ENCODE results near the gene SZRD1.

SZRD1 gene

DNA sequence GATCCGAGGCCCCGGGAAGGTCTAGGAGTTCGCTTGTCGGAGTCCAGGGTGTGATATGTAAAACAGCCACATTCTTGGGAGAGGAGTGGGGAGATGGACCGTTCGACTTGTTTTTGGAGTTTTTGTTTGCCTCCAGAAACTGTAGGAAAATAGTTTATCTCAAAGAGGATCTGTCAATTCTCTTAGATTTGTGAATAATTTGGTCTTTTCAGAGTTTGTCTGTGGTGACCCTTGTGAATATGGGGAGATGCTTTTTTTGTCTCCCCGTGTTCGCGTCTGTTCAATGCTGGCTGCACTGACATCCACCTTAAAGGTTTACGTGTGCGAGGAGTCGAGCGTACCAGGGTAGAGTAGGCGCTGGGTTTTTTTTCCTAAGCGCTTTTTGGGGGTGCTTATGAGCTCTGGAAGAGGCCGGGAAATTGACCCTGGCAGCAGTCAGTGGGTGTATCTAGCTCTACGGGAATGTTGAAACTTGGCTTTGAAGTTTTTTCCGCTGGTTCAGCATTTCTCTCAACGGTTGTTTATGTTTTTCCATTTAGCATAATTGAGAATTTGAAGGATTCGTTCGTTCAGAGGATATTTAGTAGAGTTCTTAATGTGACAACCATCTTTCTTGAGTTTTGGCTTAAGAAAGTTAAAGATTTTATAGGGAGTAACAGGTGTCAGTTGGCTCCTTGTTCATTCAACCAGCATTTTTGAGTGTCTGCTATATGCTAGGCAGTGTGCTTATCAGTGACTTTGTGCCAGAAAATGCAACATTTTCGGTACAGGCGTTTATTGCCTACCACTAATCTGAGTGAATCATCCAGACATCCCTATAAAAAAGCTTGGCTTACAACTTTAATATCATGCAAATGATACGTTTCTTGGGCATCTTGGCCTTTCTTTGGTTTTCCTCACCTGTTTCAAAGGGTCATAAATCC, 1.2 kb downstream of the SZRD1 start:
- DNase-seq: no peak

DNA sequence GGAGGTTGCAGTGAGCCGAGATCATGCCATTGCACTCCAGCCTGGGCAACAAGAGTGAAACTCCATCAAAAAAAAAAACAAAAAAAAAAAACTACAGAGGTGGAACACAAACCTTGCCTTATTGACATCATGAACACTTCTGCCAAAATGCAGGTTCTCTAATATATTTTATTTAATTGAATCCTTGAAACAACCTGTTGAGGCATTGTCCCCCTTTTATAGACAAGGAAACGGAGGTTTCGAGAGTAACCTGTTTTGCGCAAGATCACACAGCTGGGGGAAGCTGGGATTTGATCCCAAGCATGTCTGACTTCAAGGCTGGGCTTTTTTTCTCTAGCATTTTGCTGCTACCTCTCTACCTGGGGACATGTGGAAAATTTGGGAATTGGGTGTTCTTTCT, 2.8 kb downstream of the SZRD1 start:
- no peak for DNase-seq

DNA sequence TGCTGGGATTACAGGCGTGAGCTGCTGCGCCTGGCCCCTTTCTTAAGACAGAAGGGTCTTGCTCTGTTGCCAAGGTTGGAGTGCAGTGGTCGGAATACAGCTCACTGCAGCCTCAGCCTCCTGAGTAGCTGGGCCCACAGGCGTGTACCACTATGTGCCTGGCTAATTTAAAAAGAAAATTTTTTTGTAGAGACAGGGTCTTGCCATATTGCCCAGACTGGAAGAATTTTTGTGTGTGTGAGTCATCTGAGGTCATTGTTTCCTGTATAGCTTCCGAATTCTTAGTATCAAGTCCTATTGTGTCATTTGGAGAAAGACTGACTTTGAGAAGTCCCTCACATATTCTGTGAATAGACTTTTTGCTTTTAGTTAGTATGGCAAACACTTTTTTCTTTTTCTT, 4.7 kb downstream of the SZRD1 start:
- DNase-seq: no peak

DNA sequence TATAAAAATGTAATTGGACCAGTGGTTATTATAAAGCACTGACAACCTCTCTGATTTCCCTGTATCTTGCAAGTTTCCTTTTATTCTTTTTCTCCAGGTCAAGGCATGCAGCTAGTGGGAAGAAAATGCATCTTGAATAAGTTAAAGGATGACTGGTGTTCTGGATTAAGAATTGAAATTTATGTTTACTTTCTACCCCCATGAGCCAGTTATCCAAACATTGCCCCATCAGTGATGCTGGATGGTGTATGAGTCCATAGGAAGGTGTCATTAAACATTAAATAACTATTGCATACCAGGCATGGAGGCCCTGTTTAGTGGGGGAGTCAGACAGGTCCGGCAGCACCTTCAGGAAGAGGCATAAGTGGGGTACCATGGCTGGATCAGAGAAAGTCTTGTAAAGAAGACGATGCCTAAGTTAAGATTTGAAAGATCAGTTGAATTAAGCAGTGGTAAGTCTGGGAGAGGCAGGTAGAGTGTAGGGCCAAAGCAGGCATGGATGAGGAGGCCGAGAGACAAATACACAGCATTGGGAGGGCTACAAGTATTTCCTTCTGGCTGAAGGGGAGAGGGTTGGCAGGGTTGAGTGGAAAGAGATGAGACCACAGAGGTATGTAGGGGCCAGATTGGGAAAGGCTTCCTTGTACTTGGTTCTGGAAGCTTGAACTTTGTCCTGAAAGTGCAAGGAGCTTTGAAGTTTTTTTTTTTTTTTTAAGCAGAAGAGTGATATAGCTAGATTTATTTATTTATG, 5.7 kb downstream of the SZRD1 start:
- DNase-seq: no peak

DNA sequence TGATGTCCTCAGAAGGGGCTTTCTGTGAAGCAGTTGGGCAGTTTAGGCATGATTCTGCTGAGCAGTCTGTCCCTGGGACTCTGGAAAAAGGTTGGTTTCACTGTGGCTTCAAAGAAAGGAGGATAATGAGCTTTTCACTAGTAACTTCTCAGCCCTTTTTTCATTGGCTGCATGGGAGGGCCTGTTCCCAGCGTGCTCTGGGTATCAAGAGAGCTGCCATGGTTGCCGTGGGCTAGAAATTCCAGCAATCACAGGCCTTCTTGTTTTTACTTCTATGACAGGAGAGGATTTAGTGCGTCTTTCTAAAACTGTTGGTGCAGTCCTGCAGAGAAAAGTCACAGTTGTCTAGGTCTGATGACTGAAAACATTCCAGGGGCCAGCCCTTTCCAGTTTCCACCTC, 7.2 kb downstream of the SZRD1 start:
- no peak for DNase-seq

DNA sequence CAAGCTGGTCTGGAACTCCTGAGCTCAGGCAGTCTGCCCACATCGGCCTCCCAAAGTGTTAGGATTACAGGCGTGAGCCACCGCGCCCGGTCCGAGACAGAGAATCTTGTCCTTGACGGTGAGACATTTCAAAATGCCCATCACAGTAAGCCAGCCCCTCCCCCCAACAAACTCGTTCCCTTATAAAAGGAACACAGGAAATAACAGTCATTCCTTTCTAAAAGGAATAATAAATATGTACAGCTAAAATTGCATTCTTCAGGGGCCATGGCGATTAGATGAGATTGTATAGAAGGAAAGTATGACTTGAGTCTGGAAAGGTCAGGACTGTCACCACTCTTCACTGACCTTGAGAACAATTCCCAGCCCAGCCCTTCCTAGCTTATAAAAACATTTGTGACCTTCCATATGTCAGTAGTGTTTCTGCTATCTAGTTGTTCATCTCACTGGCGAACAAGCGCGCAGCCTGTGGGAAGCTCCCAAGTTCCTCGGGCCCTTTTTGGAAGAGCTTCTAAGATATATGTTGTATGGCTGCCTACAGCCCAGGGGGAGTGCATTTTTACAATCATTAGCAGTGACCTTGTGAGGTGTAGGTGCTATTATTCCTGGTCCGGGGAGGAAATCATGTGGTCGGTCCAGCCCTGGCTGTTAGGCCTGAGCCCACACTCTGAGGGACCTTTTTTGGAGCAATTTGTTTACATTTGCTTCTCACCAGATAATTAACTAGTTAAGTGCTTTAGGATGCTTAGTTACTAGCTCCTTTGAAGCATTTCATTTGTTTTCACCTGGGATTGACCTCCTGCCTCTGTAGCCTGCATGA, 8.7 kb downstream of the SZRD1 start:
- no peak for DNase-seq

DNA sequence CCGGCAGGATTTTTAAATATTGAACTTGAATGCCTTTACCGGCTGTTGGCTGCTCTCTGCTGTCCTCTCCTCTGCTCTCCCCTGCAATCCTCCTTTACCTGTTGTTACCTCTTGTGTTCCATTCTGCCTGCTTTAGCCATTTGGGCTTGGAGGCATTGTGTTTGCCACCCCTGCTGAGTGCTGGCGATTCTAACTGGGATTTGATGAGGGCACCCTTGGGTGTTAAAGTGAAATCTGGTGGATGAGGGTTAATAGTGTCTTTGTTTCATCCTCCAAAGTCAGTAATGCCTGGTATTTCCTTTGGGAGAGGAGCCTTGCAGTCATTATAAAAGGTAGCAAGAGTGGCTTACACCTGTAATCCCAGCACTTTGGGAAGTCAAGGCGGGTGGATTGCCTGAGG, 9.9 kb downstream of the SZRD1 start:
- DNase-seq: no peak

DNA sequence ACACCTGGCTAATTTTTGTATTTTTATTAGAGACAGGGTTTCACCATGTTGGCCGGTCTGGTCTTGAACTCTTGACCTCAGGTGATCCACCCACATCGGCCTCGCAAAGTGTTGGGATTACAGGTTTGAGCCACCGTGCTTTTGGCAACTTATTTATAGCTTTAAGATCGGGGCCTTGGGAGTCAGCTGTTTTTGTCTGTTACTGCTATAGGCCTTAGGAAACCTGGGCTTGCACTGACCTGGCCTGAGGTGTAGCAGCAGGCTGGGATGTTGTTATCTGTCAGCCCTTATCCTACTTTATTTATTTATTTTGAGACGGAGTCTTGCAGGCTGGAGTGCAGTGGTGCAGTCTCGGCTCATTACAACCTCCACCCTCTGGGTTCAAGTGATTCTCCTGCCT, 11.4 kb downstream of the SZRD1 start:
- no peak for DNase-seq

DNA sequence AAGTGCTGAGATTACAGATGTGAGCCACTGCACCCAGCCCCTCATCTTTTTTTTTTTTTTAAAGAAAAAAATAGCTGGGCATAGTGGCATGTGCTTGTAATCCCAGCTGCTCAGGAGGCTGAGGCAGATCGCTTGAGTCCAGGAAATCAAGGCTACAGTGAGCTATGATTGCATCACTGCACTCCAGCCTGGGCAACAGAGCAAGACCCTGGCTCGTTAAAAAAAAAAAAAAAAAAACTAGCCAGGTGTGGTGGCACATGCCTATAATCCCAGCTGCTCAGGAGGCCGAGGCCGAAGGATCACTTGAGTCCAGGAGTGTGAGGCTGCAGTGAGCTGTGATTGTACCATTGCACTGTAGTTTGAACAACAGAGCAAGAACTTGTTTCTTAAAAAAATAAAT, 13.8 kb downstream of the SZRD1 start:
- no peak for DNase-seq

DNA sequence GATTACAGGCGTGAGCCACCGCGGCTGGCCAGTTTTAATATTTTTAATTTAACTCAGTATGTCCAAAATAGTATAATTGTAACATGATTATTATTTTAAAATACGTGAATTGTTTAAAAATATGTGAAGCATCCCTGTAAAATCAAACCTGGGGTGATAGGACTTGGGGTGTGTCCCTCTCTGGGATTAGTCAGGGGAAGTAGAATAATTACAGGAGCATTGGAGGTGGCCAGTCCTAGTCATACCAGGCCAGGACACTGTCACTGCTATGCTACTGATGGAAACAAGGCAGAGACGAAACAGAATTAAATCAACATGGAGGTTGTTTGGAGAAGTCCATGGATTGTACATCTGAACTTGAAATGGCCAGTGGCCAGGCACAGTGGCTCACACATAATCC, 16.8 kb downstream of the SZRD1 start:
- no peak for DNase-seq

DNA sequence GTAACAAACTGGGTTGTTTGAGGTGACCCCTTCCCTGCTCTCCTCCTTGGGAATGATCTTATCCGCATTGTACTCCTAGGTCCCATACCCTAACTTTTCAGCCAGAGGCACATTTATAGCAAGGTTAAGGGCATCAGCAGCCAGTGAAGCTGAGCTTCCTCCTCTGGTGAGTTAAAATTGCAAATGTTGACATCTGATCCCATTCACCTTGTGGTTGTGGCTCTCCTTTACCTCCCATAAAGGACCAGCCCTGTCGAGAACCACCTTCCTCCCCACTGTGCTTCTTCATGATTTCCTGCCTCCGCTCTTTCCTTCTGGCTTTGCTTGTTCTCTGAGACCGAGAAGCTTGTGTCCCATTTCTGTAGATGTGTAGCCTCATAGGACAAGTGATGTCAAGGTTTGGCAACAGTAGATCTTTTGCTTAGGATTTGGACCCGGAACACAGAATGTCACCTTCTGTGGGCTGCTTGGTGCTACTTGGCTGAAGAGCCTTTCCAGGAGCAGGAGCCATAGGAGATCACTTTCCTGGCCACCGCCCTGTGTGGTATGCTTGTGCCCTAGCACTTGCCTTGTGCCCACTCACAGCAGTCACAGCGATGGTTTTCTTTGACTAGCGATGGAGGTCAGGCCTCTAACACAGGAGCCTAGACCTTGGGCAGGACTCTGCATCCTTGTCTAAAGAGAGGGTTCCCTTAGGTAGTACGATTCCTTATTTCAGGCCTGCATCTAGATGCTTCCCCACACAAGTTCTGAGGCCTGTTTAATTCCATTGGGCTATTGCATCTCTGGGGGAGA, 18.8 kb downstream of the SZRD1 start:
- DNase-seq: no peak

DNA sequence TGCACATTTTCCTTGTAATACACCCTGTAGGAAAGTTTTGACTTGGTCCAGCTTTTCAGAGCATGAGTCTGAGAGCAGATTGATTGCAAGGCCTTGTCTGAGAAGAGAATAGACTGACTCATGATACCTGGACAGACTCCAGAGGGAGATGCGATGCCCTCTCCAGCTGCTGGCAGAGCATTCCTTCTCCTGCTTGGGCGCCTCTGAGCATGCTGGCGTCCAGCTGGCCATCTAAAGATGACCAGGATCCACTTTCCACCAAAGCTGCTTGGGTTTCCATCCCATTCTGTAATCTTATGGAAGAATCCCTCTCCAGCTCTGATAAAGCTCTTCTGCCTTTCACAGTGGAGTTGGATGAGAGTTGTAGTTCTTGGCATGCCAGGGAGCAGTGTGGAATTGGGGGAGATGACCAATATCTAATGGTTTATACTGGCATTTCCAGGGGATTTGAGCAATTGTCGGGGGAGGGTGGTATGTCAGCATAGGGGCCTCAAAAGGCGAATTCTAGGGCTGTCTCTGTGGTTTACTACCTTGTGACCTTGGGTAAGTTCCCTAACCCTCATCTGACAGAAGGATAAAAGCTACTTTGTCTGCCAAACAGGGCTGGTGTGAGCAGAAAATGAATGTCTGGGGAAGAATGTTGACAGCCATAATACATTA, 19.5 kb downstream of the SZRD1 start:
- DNase-seq: peak; percentile 78

DNA sequence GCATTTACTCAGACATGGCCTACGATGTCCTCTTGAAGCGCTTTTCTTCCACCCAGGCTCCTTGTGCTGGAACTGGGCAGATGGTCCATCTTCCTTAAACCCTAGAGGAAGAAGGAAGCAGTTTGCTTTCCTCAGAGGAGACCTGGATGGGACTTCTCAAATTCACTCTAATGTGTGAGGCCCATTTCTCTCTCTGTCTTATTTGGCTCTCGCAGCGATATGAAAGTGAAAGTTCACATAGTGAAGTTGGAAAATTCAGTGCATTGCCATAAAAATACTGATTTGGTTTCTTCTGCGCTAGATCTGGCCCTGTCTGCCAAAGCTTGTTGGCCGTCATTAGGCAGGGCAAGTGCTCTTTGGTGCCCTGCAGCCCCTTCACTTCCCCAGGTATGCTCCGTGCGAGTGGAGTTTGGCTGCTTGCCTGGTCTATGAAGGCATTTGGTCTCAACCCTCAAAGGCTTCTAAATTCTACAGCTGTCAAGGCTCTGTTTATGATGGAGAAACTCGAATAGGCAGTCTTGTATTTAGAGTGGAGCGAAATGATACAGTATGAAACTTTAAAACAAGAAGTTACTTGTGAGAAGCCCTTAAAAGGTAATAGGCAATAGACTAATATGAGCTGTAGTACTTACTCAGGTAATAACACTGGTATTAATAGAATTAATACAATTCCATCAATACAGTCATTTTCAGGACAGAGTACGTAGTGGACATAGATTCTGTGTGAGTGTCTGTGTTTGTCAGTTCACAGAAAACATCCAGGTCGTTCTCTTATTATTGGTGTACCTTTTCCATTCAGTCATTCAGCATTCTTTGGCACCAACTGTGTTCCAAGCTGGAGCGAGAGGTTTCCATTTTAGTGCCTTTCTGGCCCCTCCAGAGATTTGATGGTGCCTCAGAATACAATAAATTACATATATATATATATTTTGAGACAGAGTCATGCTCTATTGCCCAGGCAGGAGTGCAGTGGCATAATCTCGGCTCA, 20.5 kb downstream of the SZRD1 start:
- no peak for DNase-seq

DNA sequence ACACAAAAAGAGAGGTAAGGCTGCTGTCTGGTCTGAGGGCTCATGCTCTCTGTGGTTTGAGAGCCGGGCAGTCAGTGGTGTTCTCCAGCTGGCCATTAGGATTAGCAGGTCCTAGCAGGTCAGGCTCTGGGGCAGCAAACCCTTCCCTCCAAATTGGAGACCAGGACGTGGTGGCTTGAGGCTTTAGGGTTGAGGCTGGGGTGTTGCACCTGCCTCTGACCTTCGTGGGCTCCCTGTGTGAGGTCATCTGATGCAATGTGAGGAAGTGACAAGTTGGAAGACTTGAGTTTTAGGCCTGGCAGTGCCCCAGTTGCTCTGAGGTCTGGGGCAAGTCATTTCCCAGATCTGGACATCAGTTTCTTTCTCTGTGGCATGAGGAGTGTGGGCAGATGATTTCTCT, 24.4 kb downstream of the SZRD1 start:
- no peak for DNase-seq

DNA sequence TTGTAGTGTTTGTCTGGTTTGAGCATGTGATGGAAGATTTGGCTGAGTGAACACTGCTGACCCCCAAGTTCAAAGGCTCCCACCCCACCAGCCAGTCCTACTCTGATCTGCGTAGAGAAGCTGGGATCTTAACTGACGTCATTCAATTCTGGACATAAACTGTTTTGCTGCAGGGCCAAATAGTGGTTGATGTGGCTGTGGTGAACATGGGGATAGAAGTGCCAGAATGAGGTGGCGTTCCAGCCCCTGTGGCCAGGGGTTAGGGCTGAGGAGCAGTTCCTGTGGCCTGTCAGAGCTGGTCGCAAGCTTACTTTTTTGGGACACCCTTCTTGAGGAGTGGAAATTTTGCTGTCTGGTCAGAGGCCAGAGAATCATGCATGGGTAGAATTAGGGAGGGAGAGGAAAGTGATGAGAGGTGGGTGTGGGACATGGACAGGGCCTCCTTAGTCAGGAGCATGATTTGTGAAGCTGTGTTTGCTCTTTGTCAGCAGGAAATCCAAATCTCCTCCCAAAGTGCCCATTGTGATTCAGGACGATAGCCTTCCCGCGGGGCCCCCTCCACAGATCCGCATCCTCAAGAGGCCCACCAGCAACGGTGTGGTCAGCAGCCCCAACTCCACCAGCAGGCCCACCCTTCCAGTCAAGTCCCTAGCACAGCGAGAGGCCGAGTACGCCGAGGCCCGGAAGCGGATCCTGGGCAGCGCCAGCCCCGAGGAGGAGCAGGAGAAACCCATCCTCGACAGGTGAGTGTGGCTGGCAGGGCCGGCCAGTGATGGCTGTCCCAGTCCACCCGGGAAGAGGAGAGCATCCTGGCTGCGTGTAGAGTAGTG, 25.9 kb downstream of the SZRD1 start:
- no peak for DNase-seq

DNA sequence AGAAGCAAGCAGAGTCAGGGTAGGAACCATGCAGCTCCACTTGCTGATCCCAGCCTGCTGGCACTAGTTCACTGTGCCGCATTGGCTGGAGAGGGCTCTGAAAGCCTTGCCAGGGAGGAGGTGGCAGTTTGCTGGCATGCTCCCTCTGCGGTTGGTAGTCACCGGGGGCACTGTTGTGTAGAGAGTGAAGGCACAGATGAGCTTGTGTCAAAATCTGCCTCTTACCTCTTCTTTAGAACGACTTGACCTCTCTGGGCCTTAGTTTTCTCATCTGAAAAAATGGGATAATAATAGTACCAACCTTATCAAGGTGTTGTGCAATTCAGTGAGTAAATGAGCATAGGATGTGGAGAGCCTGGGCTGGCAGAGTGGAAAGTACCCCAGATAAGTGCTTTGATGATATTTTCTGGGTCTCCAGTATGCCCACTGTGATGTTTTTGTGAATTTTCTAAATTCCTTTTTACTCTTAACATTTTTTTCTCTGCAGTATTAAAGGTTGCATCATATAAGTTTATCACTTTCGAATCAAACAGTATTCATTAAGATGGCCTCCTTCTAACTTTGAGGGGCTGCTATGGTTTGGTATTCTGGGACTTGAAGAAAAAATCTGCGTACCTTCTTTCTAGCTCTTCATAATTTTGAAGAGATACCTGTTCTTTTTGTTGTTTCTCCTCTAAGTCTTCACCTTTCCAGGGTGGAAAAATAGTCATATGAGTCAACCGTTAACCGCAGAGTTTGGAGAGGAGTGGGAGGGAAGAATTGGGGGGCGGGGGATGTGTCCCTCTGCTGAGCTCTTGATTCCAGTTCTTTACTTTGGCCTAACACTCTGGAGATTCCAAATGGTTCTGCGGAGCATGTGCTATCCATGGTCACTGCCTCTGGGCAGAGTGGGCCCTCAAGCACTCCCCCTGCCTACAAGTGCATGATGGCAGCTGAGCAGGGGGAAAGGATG, 26.8 kb downstream of the SZRD1 start:
- no peak for DNase-seq

DNA sequence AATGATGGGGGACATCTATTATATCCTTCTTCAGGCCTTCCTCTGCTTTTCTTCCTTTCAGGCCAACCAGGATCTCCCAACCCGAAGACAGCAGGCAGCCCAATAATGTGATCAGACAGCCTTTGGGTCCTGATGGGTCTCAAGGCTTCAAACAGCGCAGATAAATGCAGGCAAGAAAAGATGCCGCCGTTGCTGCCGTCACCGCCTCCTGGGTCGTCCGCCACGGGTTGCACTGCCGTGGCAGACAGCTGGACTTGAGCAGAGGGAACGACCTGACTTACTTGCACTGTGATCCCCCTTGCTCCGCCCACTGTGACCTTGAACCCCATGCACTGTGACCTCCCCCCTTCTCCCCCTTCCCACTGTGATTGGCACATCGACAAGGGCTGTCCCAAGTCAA, 27.9 kb downstream of the SZRD1 start:
- DNase-seq: no peak

DNA sequence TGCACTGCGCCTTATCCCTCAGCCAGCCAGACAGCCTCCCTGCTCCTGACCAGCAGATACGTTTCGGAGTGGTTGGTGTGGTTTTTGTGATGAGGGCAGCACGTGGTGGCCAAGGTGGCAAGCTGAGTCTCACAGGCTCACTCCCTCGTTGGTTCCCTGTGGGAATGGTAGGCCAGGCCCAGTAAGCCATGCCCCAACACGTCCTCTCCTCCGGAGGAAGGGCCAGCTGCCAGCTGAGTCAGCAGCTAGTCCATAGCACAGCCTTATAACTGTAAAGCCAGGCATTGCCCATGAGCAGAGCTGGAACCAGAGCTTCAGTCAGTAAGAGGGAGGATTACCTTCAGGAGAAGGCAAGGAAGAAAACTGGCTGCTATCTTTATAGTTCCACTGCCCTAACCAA, 29.5 kb downstream of the SZRD1 start:
- peak; percentile 79 for DNase-seq

DNA sequence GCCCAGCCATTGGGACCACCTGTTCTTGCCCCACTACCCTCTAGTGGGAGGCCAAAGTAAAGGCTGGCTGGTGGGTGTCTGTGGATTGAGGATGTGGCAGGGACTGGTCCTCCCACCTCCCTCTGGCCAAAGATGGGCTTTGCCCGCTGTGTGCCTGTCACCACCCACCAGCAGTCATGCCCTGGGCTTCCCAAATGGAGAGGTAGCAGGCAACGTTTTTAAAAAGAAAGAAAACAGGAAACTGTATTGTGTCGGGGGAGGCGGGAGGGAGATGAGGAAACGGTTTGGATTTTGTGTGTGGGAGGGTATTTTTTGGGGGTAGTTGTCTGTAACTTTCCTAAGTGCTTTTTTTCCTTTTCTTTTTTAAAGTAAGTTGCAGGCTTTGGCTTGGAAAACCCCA, 30.1 kb downstream of the SZRD1 start:
- no peak for DNase-seq
